GM19193 (cell line): Measurements from ENCODE around the gene PCSK9.

Experiments used
- POLR2A ChIP-seq: IDR thresholded peaks from 4 replicates; pipeline ENCODE4 v1.6.1; 2011; ENCODE audit not compliant: insufficient read depth, insufficient read length; ENCODE audit errors: extremely low read depth

Gene PCSK9

GRCh38 chr1:55039342-55040082, at the start of gene PCSK9:
TSS of gene PCSK9 (plus strand) at chr1:55039548. CDS start at chr1:55039838, 290 bp downstream.
- TF ChIP-seq POLR2A: no peak

GRCh38 chr1:54989968-54990810, 49.2 kb upstream of the PCSK9 start:
- TF ChIP-seq POLR2A: no peak

- no peak for TF ChIP-seq POLR2A
These were observed 48.4 kb upstream of the PCSK9 start for GRCh38 chr1:54990916-54991315.

GRCh38 chr1:54991939-54992338, 47.4 kb upstream of the PCSK9 start:
- no peak for TF ChIP-seq POLR2A

GRCh38 chr1:54993140-54993539, 46.2 kb upstream of the PCSK9 start:
- no peak for TF ChIP-seq POLR2A

- no peak for TF ChIP-seq POLR2A
These were observed 44.9 kb upstream of the PCSK9 start for GRCh38 chr1:54994355-54994990.

- TF ChIP-seq POLR2A: no peak
These were observed 44.2 kb upstream of the PCSK9 start for GRCh38 chr1:54995013-54995760.

GRCh38 chr1:54995835-54996234, 43.5 kb upstream of the PCSK9 start:
- TF ChIP-seq POLR2A: no peak

- TF ChIP-seq POLR2A: no peak
These were observed 42.9 kb upstream of the PCSK9 start for GRCh38 chr1:54996359-54996868.

- no peak for TF ChIP-seq POLR2A
These were observed 42.3 kb upstream of the PCSK9 start for GRCh38 chr1:54996869-54997710.

- TF ChIP-seq POLR2A: no peak
These were observed 41.7 kb upstream of the PCSK9 start for GRCh38 chr1:54997711-54997986.

GRCh38 chr1:54998100-54998499, 41.2 kb upstream of the PCSK9 start:
- TF ChIP-seq POLR2A: no peak

- TF ChIP-seq POLR2A: no peak
These were observed 40.7 kb upstream of the PCSK9 start, which contains the start of gene BSND for GRCh38 chr1:54998677-54999076. TSS of gene BSND (plus strand) at chr1:54998933. CDS start at chr1:54999187, 254 bp downstream.
